HEK293 (cell line): ENCODE results near the gene ALDH2.
A peak's percentile ranks its signal among the peaks of the same experiment; 100 is the strongest.

Experiments
- CTCF ChIA-PET: fragments of 350-600 bp; formaldehyde crosslinking; extraction: SDS; loops from one replicate; lab custom pipeline; 2021; ENCODE audit warnings: antibody characterized with exemption; lab: Yijun Ruan, JAX
- POLR2A ChIA-PET: fragments of 300-600 bp; formaldehyde crosslinking; extraction: SDS; loops from one replicate; lab custom pipeline; 2020; ENCODE audit warnings: antibody characterized with exemption, inconsistent platforms; lab: Yijun Ruan, JAX
- H3K27ac ChIP-seq: fragments of 200-500 bp; sonication (Bioruptor generic); 2 replicates; pipeline ENCODE4 v1.5.1; 2014; ENCODE audit warnings: low read depth, low read length, control low read depth, inconsistent platforms; ENCODE audit errors: extremely low read depth
- H3K36me3 ChIP-seq, 2 experiments: fragments of 200-500 bp in 1 of 2; sonication (Bioruptor generic) in 1 of 2; 1 replicate in 1 of 2; 2 replicates in 1 of 2; pipeline ENCODE4 v1.5.1; 2014 to 2017; ENCODE audit warnings: inconsistent platforms in 2 of 2, low read length in 2 of 2; ENCODE audit not compliant: control insufficient read depth in 2 of 2, insufficient read depth in 1 of 2
- H3K4me1 ChIP-seq: fragments of 200-500 bp; sonication (Bioruptor generic); 2 replicates; pipeline ENCODE4 v1.5.1; 2014; ENCODE audit warnings: mild to moderate bottlenecking, low read length, inconsistent platforms; ENCODE audit not compliant: control insufficient read depth, insufficient read depth
- H3K4me3 ChIP-seq: 2 replicates; pipeline ENCODE4 v1.5.1; 2011; ENCODE audit warnings: low read depth, mild to moderate bottlenecking, control low read depth, low read length, moderate library complexity
- H3K9me3 ChIP-seq: fragments of 200-500 bp; sonication (Bioruptor generic); 2 replicates; pipeline ENCODE4 v1.5.1; 2014; ENCODE audit warnings: low read depth, low read length, inconsistent platforms; ENCODE audit not compliant: control insufficient read depth, insufficient read depth
- BCL11A ChIP-seq: fragments of 450-650 bp; formaldehyde crosslinking; IDR thresholded peaks from 2 replicates; pipeline ENCODE4 v1.5.1; 2016; ENCODE audit warnings: low read depth, missing biosample characterization, missing genetic modification characterization
- GFI1B ChIP-seq: fragments of 450-650 bp; formaldehyde crosslinking; IDR thresholded peaks from 2 replicates; pipeline ENCODE4 v1.5.1; 2016; ENCODE audit warnings: missing biosample characterization, missing genetic modification characterization
- HOXC10 ChIP-seq: sonication (generic); formaldehyde crosslinking; IDR thresholded peaks from 2 replicates; pipeline ENCODE4 v1.8.1; 2023; ENCODE audit warnings: mild to moderate bottlenecking, missing genetic modification reagents
- KLF16 ChIP-seq: fragments of 450-650 bp; formaldehyde crosslinking; IDR thresholded peaks from 2 replicates; pipeline ENCODE4 v1.5.1; 2017; ENCODE audit warnings: missing biosample characterization, missing genetic modification characterization
- MZF1 ChIP-seq: fragments of 450-650 bp; formaldehyde crosslinking; IDR thresholded peaks from 2 replicates; pipeline ENCODE4 v1.5.1; 2017; ENCODE audit warnings: missing biosample characterization, missing genetic modification characterization, borderline replicate concordance
- PBX3 ChIP-seq: sonication (generic); formaldehyde crosslinking; IDR thresholded peaks from 2 replicates; pipeline ENCODE4 v1.8.1; 2022; ENCODE audit warnings: mild to moderate bottlenecking, moderate library complexity, missing genetic modification reagents
- PRDM10 ChIP-seq: fragments of 450-650 bp; formaldehyde crosslinking; IDR thresholded peaks from 2 replicates; pipeline ENCODE4 v1.5.1; 2016; ENCODE audit warnings: missing biosample characterization, missing genetic modification characterization
- SCRT2 ChIP-seq: fragments of 450-650 bp; formaldehyde crosslinking; IDR thresholded peaks from 2 replicates; pipeline ENCODE4 v1.5.1; 2016; ENCODE audit warnings: missing biosample characterization, missing genetic modification characterization
- ZFP69B ChIP-seq: fragments of 450-650 bp; formaldehyde crosslinking; IDR thresholded peaks from 2 replicates; pipeline ENCODE4 v1.5.1; 2016; ENCODE audit warnings: missing biosample characterization, missing genetic modification characterization
- ZNF132 ChIP-seq: fragments of 450-650 bp; formaldehyde crosslinking; IDR thresholded peaks from 2 replicates; pipeline ENCODE4 v1.5.1; 2017; ENCODE audit warnings: missing biosample characterization, missing genetic modification characterization, borderline replicate concordance
- ZNF184 ChIP-seq: fragments of 450-650 bp; IDR thresholded peaks from 2 replicates; pipeline ENCODE4 v1.5.1; 2018; ENCODE audit warnings: missing biosample characterization, mild to moderate bottlenecking, missing genetic modification characterization
- ZNF223 ChIP-seq: fragments of 450-650 bp; formaldehyde crosslinking; IDR thresholded peaks from 2 replicates; pipeline ENCODE4 v1.5.1; 2016; ENCODE audit warnings: missing biosample characterization, missing genetic modification characterization
- ZNF416 ChIP-seq: fragments of 450-650 bp; formaldehyde crosslinking; IDR thresholded peaks from 2 replicates; pipeline ENCODE4 v1.5.1; 2016; ENCODE audit warnings: missing biosample characterization, missing genetic modification characterization
- ZNF561 ChIP-seq: fragments of 450-650 bp; IDR thresholded peaks from 2 replicates; pipeline ENCODE4 v1.5.1; 2018; ENCODE audit warnings: missing biosample characterization, missing genetic modification characterization, borderline replicate concordance
- ZNF621 ChIP-seq: fragments of 450-650 bp; formaldehyde crosslinking; IDR thresholded peaks from 2 replicates; pipeline ENCODE4 v1.5.1; 2017; ENCODE audit warnings: missing biosample characterization, missing genetic modification characterization
- ZNF660 ChIP-seq: fragments of 450-650 bp; IDR thresholded peaks from 2 replicates; pipeline ENCODE4 v1.5.1; 2018; ENCODE audit warnings: missing biosample characterization, mild to moderate bottlenecking, missing genetic modification characterization
- ZSCAN16 ChIP-seq: fragments of 450-650 bp; formaldehyde crosslinking; IDR thresholded peaks from 2 replicates; pipeline ENCODE4 v1.5.1; 2016; ENCODE audit warnings: missing biosample characterization, missing genetic modification characterization
- ZSCAN30 ChIP-seq: fragments of 450-650 bp; IDR thresholded peaks from 2 replicates; pipeline ENCODE4 v1.5.1; 2018; ENCODE audit warnings: missing biosample characterization, mild to moderate bottlenecking, missing genetic modification characterization, moderate library complexity
- ZSCAN4 ChIP-seq: fragments of 450-650 bp; formaldehyde crosslinking; IDR thresholded peaks from 2 replicates; pipeline ENCODE4 v1.5.1; 2017; ENCODE audit warnings: missing biosample characterization, missing genetic modification characterization
- TF ChIP-seq, protein P1 (sequence below): fragments of 450-650 bp; formaldehyde crosslinking; IDR thresholded peaks from 2 replicates; pipeline ENCODE4 v1.5.1; 2016; ENCODE audit warnings: missing biosample characterization, missing genetic modification characterization
- TF ChIP-seq, protein P2 (sequence below): fragments of 450-650 bp; formaldehyde crosslinking; IDR thresholded peaks from 2 replicates; pipeline ENCODE4 v1.5.1; 2016; ENCODE audit warnings: missing biosample characterization, missing genetic modification characterization

ALDH2 gene

DNA sequence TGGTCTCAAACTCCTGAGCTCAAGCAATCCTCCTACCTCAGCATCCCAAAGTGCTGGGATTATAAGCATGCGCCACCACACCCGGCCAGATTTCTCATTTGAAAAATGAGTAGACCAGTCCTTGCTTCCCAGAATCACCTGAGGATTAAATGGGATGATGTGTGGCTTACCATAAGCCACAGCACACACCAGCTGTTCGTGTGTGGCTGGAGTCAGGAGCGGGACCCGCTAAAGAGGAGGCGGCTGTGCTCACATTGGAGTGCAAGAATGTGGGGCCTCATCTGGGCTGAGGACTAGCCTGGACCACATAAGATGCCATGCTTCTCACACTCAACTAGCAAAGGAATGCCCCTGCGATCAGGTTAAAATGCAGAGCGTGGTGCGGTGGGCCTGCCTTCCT lies 6.7 kb upstream of the ALDH2 start:
- H3K4me1 ChIP-seq = no peaks in the 10 kb centered on the region
- no peak for TF ChIP-seq BCL11A (tag by site-specific recombination)
- TF ChIP-seq ZFP69B (tag by site-specific recombination) = 0 out of 2 replicates have a peak, but pooled peaks have one; percentile 35
- TF ChIP-seq ZNF416 (tag by site-specific recombination) = no peak
- TF ChIP-seq, protein P1, sequence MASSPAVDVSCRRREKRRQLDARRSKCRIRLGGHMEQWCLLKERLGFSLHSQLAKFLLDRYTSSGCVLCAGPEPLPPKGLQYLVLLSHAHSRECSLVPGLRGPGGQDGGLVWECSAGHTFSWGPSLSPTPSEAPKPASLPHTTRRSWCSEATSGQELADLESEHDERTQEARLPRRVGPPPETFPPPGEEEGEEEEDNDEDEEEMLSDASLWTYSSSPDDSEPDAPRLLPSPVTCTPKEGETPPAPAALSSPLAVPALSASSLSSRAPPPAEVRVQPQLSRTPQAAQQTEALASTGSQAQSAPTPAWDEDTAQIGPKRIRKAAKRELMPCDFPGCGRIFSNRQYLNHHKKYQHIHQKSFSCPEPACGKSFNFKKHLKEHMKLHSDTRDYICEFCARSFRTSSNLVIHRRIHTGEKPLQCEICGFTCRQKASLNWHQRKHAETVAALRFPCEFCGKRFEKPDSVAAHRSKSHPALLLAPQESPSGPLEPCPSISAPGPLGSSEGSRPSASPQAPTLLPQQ (tag by site-specific recombination) = peak; percentile 57
- no peak for TF ChIP-seq MZF1 (tag by site-specific recombination)
- H3K4me3 ChIP-seq = no peak overlapping the region
- H3K36me3 ChIP-seq = peaks cover 0 to 8% of the 10 kb centered on the region in 2 experiments; a peak in 1 of 3 replicates
- H3K27ac ChIP-seq = no peak overlapping the region
- H3K9me3 ChIP-seq = no peaks in the 10 kb centered on the region
- CTCF ChIA-PET = interaction anchor here (0.6 kb wide), 1 partner anchor 54 kb away, joined by 4 read pairs; no protein-coding TSS in a partner anchor
- POLR2A ChIA-PET = no interaction called here

DNA sequence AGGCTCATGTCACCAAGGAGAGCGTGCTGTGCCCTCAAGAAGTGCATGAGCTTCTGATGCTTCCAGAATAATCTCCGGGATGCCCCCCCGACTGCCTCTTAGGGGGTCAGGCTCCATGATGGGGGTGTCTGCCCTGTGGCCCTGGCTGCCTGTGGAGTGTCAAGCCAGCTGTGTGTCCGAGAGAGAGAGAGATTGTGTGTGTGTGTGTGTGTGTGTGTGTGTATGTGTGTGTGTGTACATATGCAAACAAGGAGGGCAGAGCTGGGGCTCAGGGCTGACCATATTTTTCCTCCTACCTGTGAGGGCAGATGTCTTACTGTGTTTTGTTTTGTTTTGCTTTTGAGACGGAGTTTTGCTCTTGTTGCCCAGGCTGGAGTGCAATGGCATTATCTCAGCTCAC lies 5.6 kb upstream of the ALDH2 start:
- TF ChIP-seq ZNF621 (tag by site-specific recombination) (no peak), HOXC10 (CRISPR knock-in tag) (no peak), ZNF184 (tag by site-specific recombination) (no peak), KLF16 (tag by site-specific recombination) (no peak), ZSCAN30 (no peak), ZSCAN4 (tag by site-specific recombination) (peak; percentile 87)
- TF ChIP-seq, all 188 proteins: peak for 1
- POLR2A ChIA-PET = interaction anchor here (1.0 kb wide), 1 partner anchor 52 kb away, joined by 7 read pairs; no protein-coding TSS in a partner anchor
- no peaks in the 10 kb centered on the region for H3K4me1 ChIP-seq
- no peaks in the 10 kb centered on the region for H3K9me3 ChIP-seq
- no peak overlapping the region for H3K27ac ChIP-seq
- CTCF ChIA-PET = interaction anchor here (0.6 to 1.0 kb wide), 3 partner anchors 49 to 52 kb away, joined by 3 to 5 read pairs (median 4); no protein-coding TSS in a partner anchor
- H3K36me3 ChIP-seq = peaks cover 0 to 3% of the 10 kb centered on the region in 2 experiments; a peak in 1 of 3 replicates
- H3K4me3 ChIP-seq = no peak overlapping the region

- H3K27ac ChIP-seq = no peak overlapping the region
- CTCF ChIA-PET = interaction anchor here (0.6 to 1.0 kb wide), 2 partner anchors 49 to 51 kb away, joined by 4 to 5 read pairs; no protein-coding TSS in a partner anchor
- POLR2A ChIA-PET = interaction anchor here (1.0 kb wide), 1 partner anchor 52 kb away, joined by 7 read pairs; no protein-coding TSS in a partner anchor
Measured at GRCh38 chr12:111761706-111762105, 5.0 kb upstream of the ALDH2 start.

More at GRCh38 chr12:111761706-111762105, 5.0 kb upstream of the ALDH2 start:
- TF ChIP-seq ZNF660 (tag by site-specific recombination) (no peak), SCRT2 (tag by site-specific recombination) (no peak), ZSCAN16 (tag by site-specific recombination) (no peak), ZNF561 (tag by site-specific recombination) (no peak), PBX3 (no peak), ZNF132 (tag by site-specific recombination) (no peak), PRDM10 (tag by site-specific recombination) (no peak), GFI1B (no peak), ZNF223 (tag by site-specific recombination) (no peak)
- TF ChIP-seq, protein P2, sequence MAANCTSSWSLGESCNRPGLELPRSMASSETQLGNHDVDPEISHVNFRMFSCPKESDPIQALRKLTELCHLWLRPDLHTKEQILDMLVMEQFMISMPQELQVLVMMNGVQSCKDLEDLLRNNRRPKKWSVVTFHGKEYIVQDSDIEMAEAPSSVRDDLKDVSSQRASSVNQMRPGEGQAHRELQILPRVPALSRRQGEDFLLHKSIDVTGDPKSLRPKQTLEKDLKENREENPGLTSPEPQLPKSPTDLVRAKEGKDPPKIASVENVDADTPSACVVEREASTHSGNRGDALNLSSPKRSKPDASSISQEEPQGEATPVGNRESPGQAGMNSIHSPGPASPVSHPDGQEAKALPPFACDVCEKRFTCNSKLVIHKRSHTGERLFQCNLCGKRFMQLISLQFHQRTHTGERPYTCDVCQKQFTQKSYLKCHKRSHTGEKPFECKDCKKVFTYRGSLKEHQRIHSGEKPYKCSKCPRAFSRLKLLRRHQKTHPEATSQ (tag by site-specific recombination) = no peak
- Histone ChIP-seq H3K36me3 (no peaks in the 10 kb centered on the region), H3K4me3 (no peak overlapping the region), H3K9me3 (no peaks in the 10 kb centered on the region), H3K4me1 (no peaks in the 10 kb centered on the region)
